ENCODE results near the gene ANKRD6. TPM values are rescaled to one million over a fixed set of nuclear protein-coding genes. Genes with fewer than 3 reads are reported as not detected.

ANKRD6 gene
- total RNA-seq, 1 experiment from 2014 or later: 2.4 TPM

- POLR2A ChIA-PET: no interaction called here
- DNase-seq (ENCODE audit: low read depth, low spot score) (no peak), ATAC-seq (no peak)
- no peak overlapping the region for H3K4me3 ChIP-seq (ENCODE audit: low read depth in 2 of 2, low read length in 2 of 2)
- no TSS peak for BruUV-seq (replicated peaks)
- CTCF ChIA-PET: no interaction called here
- no peak for TF ChIP-seq REST (IDR thresholded peaks at IDR 0.05; ENCODE audit: insufficient read depth in 1 of 2, low read depth in 2 of 2, low read length in 1 of 2)
- TF ChIP-seq POLR2AphosphoS5 (IDR thresholded peaks at IDR 0.05; ENCODE audit: low read depth, low read length): no peak
- TF ChIP-seq, protein P1, sequence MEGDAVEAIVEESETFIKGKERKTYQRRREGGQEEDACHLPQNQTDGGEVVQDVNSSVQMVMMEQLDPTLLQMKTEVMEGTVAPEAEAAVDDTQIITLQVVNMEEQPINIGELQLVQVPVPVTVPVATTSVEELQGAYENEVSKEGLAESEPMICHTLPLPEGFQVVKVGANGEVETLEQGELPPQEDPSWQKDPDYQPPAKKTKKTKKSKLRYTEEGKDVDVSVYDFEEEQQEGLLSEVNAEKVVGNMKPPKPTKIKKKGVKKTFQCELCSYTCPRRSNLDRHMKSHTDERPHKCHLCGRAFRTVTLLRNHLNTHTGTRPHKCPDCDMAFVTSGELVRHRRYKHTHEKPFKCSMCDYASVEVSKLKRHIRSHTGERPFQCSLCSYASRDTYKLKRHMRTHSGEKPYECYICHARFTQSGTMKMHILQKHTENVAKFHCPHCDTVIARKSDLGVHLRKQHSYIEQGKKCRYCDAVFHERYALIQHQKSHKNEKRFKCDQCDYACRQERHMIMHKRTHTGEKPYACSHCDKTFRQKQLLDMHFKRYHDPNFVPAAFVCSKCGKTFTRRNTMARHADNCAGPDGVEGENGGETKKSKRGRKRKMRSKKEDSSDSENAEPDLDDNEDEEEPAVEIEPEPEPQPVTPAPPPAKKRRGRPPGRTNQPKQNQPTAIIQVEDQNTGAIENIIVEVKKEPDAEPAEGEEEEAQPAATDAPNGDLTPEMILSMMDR (IDR thresholded peaks at IDR 0.05): no peak
- TF ChIP-seq SIN3A (IDR thresholded peaks at IDR 0.05; ENCODE audit: borderline replicate concordance, insufficient read depth, low read depth, low read length): no peak
- TF ChIP-seq TCF7L2 (IDR thresholded peaks at IDR 0.05; ENCODE audit: low read depth, low read length): no peak
- no peak overlapping the region for H3K27ac ChIP-seq (ENCODE audit: low read length)
- no peaks in the 10 kb centered on the region for H3K4me1 ChIP-seq (ENCODE audit: control insufficient read depth, insufficient read depth, low read length)
- no peaks in the 10 kb centered on the region for H3K9me3 ChIP-seq (ENCODE audit: control insufficient read depth, insufficient read depth, low read depth, low read length)
- H3K36me3 ChIP-seq (ENCODE audit: control insufficient read depth, insufficient read depth, low read length): no peaks in the 10 kb centered on the region
- in situ Hi-C loops (cut with HindIII; ENCODE audit: low pct_unique_long_range_greater_than_20kb, low sequenced_read_pairs): no loop called here
- intact Hi-C loops (cut with micrococcal nuclease; ENCODE audit: unreplicated experiment): no loop called here
- no peaks in the 10 kb centered on the region for H3K27me3 ChIP-seq (ENCODE audit: control insufficient read depth, insufficient read depth, low read length)
These were observed 89.8 kb downstream of the ANKRD6 start for GRCh38 chr6:89522778-89523177.

GRCh38 chr6:89525786-89526562, 93.0 kb downstream of the ANKRD6 start:
- POLR2A ChIA-PET: no interaction called here
- no peaks in the 10 kb centered on the region for H3K4me1 ChIP-seq (ENCODE audit: control insufficient read depth, insufficient read depth, low read length)
- no peak for ATAC-seq
- intact Hi-C loops (cut with micrococcal nuclease; ENCODE audit: unreplicated experiment): no loop called here
- no TSS peak for BruUV-seq (replicated peaks)
- H3K27me3 ChIP-seq (ENCODE audit: control insufficient read depth, insufficient read depth, low read length): no peaks in the 10 kb centered on the region
- no peaks in the 10 kb centered on the region for H3K9me3 ChIP-seq (ENCODE audit: control insufficient read depth, insufficient read depth, low read depth, low read length)
- no peak for DNase-seq (ENCODE audit: low read depth, low spot score)
- in situ Hi-C loops (cut with HindIII; ENCODE audit: low pct_unique_long_range_greater_than_20kb, low sequenced_read_pairs): no loop called here
- H3K27ac ChIP-seq (ENCODE audit: low read length): no peak overlapping the region
- no peaks in the 10 kb centered on the region for H3K36me3 ChIP-seq (ENCODE audit: control insufficient read depth, insufficient read depth, low read length)
- TF ChIP-seq, protein P1 (IDR thresholded peaks at IDR 0.05): no peak
- TF ChIP-seq REST (IDR thresholded peaks at IDR 0.05; ENCODE audit: insufficient read depth in 1 of 2, low read depth in 2 of 2, low read length in 1 of 2) (no peak), SIN3A (IDR thresholded peaks at IDR 0.05; ENCODE audit: borderline replicate concordance, insufficient read depth, low read depth, low read length) (no peak), TCF7L2 (IDR thresholded peaks at IDR 0.05; ENCODE audit: low read depth, low read length) (no peak)
- H3K4me3 ChIP-seq (ENCODE audit: low read depth in 2 of 2, low read length in 2 of 2): no peak overlapping the region
- CTCF ChIA-PET: interaction anchor here (0.6 kb wide), 1 partner anchor 154 kb away, joined by 4 read pairs; no protein-coding TSS in a partner anchor
